NCI-H1092 (cell line): Measurements from ENCODE around the gene FAR2.
"Not testable (repeated sequence)": the region's sequence is repeated elsewhere in the genome, so short reads cannot be mapped to it uniquely, and the experiment has no call there.

ENCODE experiments used
- DNase-seq: peaks from one replicate; lab custom pipeline; 2025; lab: John Stamatoyannopoulos, UW

FAR2 gene

GRCh38 chr12:29152981-29153630 lies 4.0 kb downstream of the FAR2 start:
- no peak for DNase-seq

GRCh38 chr12:29155079-29155478 lies 6.0 kb downstream of the FAR2 start:
- no peak for DNase-seq

- DNase-seq: no peak
Measured at GRCh38 chr12:29157486-29157946, 8.4 kb downstream of the FAR2 start.

- DNase-seq: no peak
Measured at GRCh38 chr12:29158115-29158763, 9.2 kb downstream of the FAR2 start.

- no peak for DNase-seq
Measured at GRCh38 chr12:29159661-29160060, 10.6 kb downstream of the FAR2 start.

GRCh38 chr12:29160230-29160629 lies 11.2 kb downstream of the FAR2 start:
- no peak for DNase-seq

- no peak for DNase-seq
Measured at GRCh38 chr12:29163146-29163545, 14.1 kb downstream of the FAR2 start.

- DNase-seq: no peak
Measured at GRCh38 chr12:29164477-29165393, 15.7 kb downstream of the FAR2 start.

- DNase-seq: no peak
Measured at GRCh38 chr12:29167445-29167844, 18.4 kb downstream of the FAR2 start.

- DNase-seq: no peak
Measured at GRCh38 chr12:29167988-29168387, 18.9 kb downstream of the FAR2 start.

- not testable (repeated sequence) for DNase-seq
Measured at GRCh38 chr12:29169978-29170377, 20.9 kb downstream of the FAR2 start.

- not testable (repeated sequence) for DNase-seq
Measured at GRCh38 chr12:29170478-29171084, 21.5 kb downstream of the FAR2 start.

- no peak for DNase-seq
Measured at GRCh38 chr12:29171421-29172258, 22.6 kb downstream of the FAR2 start.

GRCh38 chr12:29176941-29177340 lies 27.9 kb downstream of the FAR2 start:
- DNase-seq: no peak

- DNase-seq: not testable (repeated sequence)
Measured at GRCh38 chr12:29182247-29182646, 33.2 kb downstream of the FAR2 start.

- no peak for DNase-seq
Measured at GRCh38 chr12:29187756-29188155, 38.7 kb downstream of the FAR2 start.

GRCh38 chr12:29191267-29191850 lies 42.3 kb downstream of the FAR2 start:
- DNase-seq: no peak

GRCh38 chr12:29198901-29199300 lies 49.8 kb downstream of the FAR2 start:
- DNase-seq: no peak

GRCh38 chr12:29200586-29200985 lies 51.5 kb downstream of the FAR2 start:
- no peak for DNase-seq

- DNase-seq: no peak
Measured at GRCh38 chr12:29201296-29201695, 52.2 kb downstream of the FAR2 start.

- no peak for DNase-seq
Measured at GRCh38 chr12:29201746-29202145, 52.7 kb downstream of the FAR2 start.
